ENCODE results near the gene ZCCHC2. TPM values are rescaled to one million over a fixed set of nuclear protein-coding genes. Genes with fewer than 3 reads are reported as not detected.

ZCCHC2 gene
- total RNA-seq, 2 donors from 2014 or later: 12.9 to 16.8 TPM

- Histone ChIP-seq H3K4me1 (peaks cover 0 to 30% of the 10 kb centered on the region in 2 donors), H3K27ac (no peak overlapping the region), H3K4me3 (no peak overlapping the region), H3K9me3 (no peaks in the 10 kb centered on the region), H3K36me3 (no peaks in the 10 kb centered on the region), H3K27me3 (no peaks in the 10 kb centered on the region)
- no peak for DNase-seq (ENCODE audit: low spot score)
- TF ChIP-seq, protein P1, sequence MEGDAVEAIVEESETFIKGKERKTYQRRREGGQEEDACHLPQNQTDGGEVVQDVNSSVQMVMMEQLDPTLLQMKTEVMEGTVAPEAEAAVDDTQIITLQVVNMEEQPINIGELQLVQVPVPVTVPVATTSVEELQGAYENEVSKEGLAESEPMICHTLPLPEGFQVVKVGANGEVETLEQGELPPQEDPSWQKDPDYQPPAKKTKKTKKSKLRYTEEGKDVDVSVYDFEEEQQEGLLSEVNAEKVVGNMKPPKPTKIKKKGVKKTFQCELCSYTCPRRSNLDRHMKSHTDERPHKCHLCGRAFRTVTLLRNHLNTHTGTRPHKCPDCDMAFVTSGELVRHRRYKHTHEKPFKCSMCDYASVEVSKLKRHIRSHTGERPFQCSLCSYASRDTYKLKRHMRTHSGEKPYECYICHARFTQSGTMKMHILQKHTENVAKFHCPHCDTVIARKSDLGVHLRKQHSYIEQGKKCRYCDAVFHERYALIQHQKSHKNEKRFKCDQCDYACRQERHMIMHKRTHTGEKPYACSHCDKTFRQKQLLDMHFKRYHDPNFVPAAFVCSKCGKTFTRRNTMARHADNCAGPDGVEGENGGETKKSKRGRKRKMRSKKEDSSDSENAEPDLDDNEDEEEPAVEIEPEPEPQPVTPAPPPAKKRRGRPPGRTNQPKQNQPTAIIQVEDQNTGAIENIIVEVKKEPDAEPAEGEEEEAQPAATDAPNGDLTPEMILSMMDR (IDR thresholded peaks at IDR 0.05): no peak
Measured at GRCh38 chr18:62531931-62532330, 9.1 kb downstream of the ZCCHC2 start.

DNA sequence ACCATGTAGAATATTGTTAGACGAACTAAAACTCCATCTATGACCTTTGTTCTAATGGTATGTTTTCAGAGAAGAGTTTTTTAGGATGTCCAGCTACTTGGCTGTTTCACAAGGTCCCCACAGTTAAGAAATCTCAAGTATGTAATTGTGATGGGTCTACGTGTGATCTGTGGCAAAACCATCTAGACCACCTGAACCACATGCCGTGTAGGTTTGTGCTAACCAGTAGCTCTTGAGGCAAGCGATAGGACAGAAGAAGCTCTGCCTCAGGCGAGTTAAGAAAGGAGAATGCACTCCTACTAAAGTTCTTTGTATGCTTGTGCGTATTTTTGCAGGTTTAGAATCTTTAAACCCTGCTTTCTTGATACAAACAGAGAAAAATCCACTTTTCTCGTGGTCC lies 13.2 kb downstream of the ZCCHC2 start:
- Histone ChIP-seq H3K27me3 (no peaks in the 10 kb centered on the region), H3K4me3 (no peak overlapping the region), H3K4me1 (peaks cover 0 to 17% of the 10 kb centered on the region in 2 donors), H3K9me3 (no peaks in the 10 kb centered on the region), H3K27ac (no peak overlapping the region), H3K36me3 (peaks cover 9% of the 10 kb centered on the region)
- TF ChIP-seq, protein P1 (IDR thresholded peaks at IDR 0.05): no peak
- DNase-seq (ENCODE audit: low spot score): no peak

DNA sequence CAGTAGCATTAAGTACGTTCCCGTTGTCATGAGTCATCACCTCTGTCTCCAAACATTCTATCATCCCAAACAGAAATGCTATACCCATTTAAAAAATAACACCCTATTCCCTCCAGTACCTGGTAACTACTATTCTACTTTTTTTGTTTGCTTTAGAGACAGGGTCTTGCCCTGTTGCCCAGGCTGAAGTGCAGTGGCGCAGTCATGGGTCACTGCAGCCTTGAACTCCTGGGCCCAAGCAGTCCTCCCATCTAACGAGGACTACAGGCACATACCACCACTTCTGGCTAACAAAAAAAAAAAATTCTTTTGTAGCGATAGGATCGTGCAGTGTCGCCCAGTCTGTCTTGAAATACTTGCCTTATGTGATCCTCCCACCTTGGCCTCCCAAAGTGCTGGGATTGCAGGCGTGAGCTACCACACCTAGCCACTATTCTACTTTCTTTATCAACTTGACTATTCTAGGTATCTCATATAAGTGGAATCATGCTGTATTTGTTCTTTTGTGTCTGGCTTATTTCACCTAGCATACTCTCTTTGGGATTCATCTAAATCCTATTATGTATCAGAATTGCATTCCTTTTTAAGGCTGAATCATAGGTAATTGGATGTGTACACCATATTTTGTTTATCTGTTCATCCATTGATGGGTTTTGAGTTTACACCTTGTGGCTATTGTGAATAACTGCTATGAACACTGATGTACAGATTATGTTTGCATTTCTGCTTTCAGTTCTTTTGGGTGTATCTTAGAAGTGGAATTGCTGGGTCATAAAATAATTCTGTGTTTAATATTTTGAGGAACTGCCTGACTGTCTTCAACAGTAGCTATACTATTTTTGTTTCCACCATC lies 14.4 kb downstream of the ZCCHC2 start:
- H3K27ac ChIP-seq: no peak overlapping the region
- H3K36me3 ChIP-seq: peaks cover 9% of the 10 kb centered on the region
- TF ChIP-seq, protein P1 (IDR thresholded peaks at IDR 0.05): no peak
- peaks cover 0 to 17% of the 10 kb centered on the region in 2 donors for H3K4me1 ChIP-seq
- H3K9me3 ChIP-seq: no peaks in the 10 kb centered on the region
- no peaks in the 10 kb centered on the region for H3K27me3 ChIP-seq
- H3K4me3 ChIP-seq: no peak overlapping the region
- DNase-seq (ENCODE audit: low spot score): no peak

DNA sequence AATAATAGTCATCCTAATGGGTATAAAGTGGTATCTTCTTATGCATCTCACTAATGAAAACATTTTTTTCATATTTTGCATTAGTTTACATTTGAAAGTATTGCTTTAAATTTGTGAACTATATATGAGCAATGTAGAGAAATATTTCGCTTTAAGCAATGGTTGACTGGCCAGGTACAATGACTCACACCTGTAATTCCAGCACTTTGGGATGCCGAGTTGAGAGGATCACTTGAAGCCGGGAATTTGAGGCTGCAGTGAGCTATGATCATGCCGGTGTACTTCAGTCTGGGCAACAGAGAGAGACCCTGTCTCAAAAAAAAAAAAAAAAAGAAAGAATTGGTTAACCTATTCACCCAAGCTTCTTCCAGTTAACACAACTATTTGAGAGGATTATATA lies 15.1 kb downstream of the ZCCHC2 start:
- Histone ChIP-seq H3K27me3 (no peaks in the 10 kb centered on the region), H3K36me3 (peaks cover 13% of the 10 kb centered on the region), H3K4me3 (no peak overlapping the region), H3K9me3 (no peaks in the 10 kb centered on the region), H3K4me1 (peaks cover 0 to 17% of the 10 kb centered on the region in 2 donors), H3K27ac (no peak overlapping the region)
- DNase-seq (ENCODE audit: low spot score): no peak
- TF ChIP-seq, protein P1 (IDR thresholded peaks at IDR 0.05): no peak

DNA sequence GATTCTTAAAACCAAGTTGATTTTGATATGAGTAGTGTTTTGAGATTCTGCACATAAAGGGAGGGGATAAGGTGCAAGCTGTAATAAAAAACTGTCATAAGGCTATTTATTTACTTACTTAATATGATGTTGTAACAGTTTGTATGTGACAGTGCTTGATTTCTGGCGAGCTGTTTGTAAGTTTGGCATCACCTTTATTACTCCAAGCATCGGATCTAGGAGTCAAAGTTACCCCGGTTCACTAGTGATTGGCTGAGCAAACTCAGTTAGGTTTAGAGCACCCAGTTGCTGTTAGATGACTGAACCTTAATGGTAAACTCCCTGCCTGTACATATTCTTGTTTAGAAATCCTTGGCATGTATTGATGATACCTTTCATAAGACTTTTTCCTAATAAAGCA lies 16.1 kb downstream of the ZCCHC2 start:
- peaks cover 0 to 17% of the 10 kb centered on the region in 2 donors for H3K4me1 ChIP-seq
- H3K27ac ChIP-seq: no peak overlapping the region
- H3K9me3 ChIP-seq: no peaks in the 10 kb centered on the region

More for the DNA sequence above, 16.1 kb downstream of the ZCCHC2 start:
- TF ChIP-seq, protein P1 (IDR thresholded peaks at IDR 0.05): no peak
- no peak for DNase-seq (ENCODE audit: low spot score)
- Histone ChIP-seq H3K27me3 (no peaks in the 10 kb centered on the region), H3K36me3 (peaks cover 22% of the 10 kb centered on the region), H3K4me3 (no peak overlapping the region)

Measured in right atrium auricular region (tissue), 2 donors.